Mesenchymal stem cell (in vitro differentiated cells and primary cell): Measurements from ENCODE around the gene PGPEP1.
A peak's percentile ranks its signal among the peaks of the same experiment; 100 is the strongest.

Experiments used
- DNase-seq: peaks from one replicate; pipeline ENCODE4 v3.0.0-alpha.2; 2013
- H2AFZ ChIP-seq: one replicate; pipeline ENCODE4 v1.6.1; 2013; ENCODE audit warnings: low read depth, mild to moderate bottlenecking, control low read depth, inconsistent platforms, low read length, moderate library complexity
- H2AK5ac ChIP-seq: 2 replicates; pipeline ENCODE4 v1.6.1; 2013; ENCODE audit warnings: low read length, moderate library complexity, mild to moderate bottlenecking, inconsistent platforms; ENCODE audit not compliant: severe bottlenecking
- H2BK120ac ChIP-seq: one replicate; pipeline ENCODE4 v1.6.1; 2013; ENCODE audit warnings: low read depth, mild to moderate bottlenecking, inconsistent platforms, low read length, moderate library complexity
- H2BK12ac ChIP-seq, 2 experiments: one replicate each; pipeline ENCODE4 v1.6.1; 2013; ENCODE audit warnings: inconsistent platforms in 2 of 2, low read length in 2 of 2, mild to moderate bottlenecking in 2 of 2, moderate library complexity in 2 of 2, control low read depth in 1 of 2
- H2BK15ac ChIP-seq: one replicate; pipeline ENCODE4 v1.6.1; 2013; ENCODE audit warnings: mild to moderate bottlenecking, low read depth, inconsistent platforms; ENCODE audit not compliant: poor library complexity, severe bottlenecking
- H2BK5ac ChIP-seq: 2 replicates; pipeline ENCODE4 v1.6.1; 2013; ENCODE audit warnings: low read depth, mild to moderate bottlenecking, low read length, control low read depth, inconsistent platforms; ENCODE audit not compliant: poor library complexity, severe bottlenecking
- H3K14ac ChIP-seq, 2 experiments: one replicate each; pipeline ENCODE4 v1.6.1; 2013; ENCODE audit warnings: inconsistent platforms in 2 of 2, low read length in 2 of 2, control low read depth in 1 of 2, mild to moderate bottlenecking in 1 of 2, moderate library complexity in 1 of 2
- H3K18ac ChIP-seq, 2 experiments: one replicate each; pipeline ENCODE4 v1.6.1; 2013; ENCODE audit warnings: inconsistent platforms in 2 of 2, low read length in 2 of 2, control low read depth in 1 of 2, low read depth in 1 of 2, mild to moderate bottlenecking in 1 of 2
- H3K23ac ChIP-seq, 2 experiments: one replicate each; pipeline ENCODE4 v1.6.1; 2013; ENCODE audit warnings: inconsistent platforms in 2 of 2, low read length in 2 of 2, mild to moderate bottlenecking in 2 of 2, moderate library complexity in 2 of 2, control low read depth in 1 of 2
- H3K27ac ChIP-seq: 2 replicates; pipeline ENCODE4 v1.5.1; 2013; ENCODE audit warnings: mild to moderate bottlenecking, moderate library complexity, low read length, control low read depth, inconsistent platforms; ENCODE audit not compliant: poor library complexity, severe bottlenecking
- H3K27me3 ChIP-seq, 2 experiments: 2 replicates each; pipeline versions ENCODE4 v1.6.1 to v1.7.0; 2013; ENCODE audit warnings: low read length in 2 of 2, mild to moderate bottlenecking in 2 of 2, moderate library complexity in 2 of 2, control low read depth in 1 of 2, inconsistent platforms in 1 of 2; ENCODE audit not compliant: control insufficient read depth in 1 of 2, insufficient read depth in 1 of 2
- H3K36me3 ChIP-seq, 2 experiments: 2 replicates each; pipeline versions ENCODE4 v1.6.1 to v1.7.0; 2013; ENCODE audit warnings: low read length in 2 of 2, control low read depth in 1 of 2, inconsistent platforms in 1 of 2, low read depth in 1 of 2, mild to moderate bottlenecking in 1 of 2; ENCODE audit not compliant: insufficient read depth in 2 of 2, control insufficient read depth in 1 of 2
- H3K4ac ChIP-seq, 2 experiments: one replicate each; pipeline ENCODE4 v1.6.1; 2013; ENCODE audit warnings: inconsistent platforms in 2 of 2, low read length in 2 of 2, mild to moderate bottlenecking in 2 of 2, moderate library complexity in 2 of 2, control low read depth in 1 of 2, low read depth in 1 of 2
- H3K4me1 ChIP-seq: 2 replicates; pipeline ENCODE4 v1.6.1; 2013; ENCODE audit warnings: low read depth, low read length, control low read depth; ENCODE audit not compliant: control insufficient read depth, insufficient read depth
- H3K4me2 ChIP-seq: 2 replicates; pipeline ENCODE4 v1.6.1; 2013; ENCODE audit warnings: low read length, mild to moderate bottlenecking, inconsistent platforms; ENCODE audit not compliant: poor library complexity, severe bottlenecking
- H3K4me3 ChIP-seq, 2 experiments: 2 replicates each; pipeline versions ENCODE4 v1.5.1 to v1.7.0; 2013; ENCODE audit warnings: low read length in 2 of 2, mild to moderate bottlenecking in 2 of 2, control low read depth in 1 of 2, low read depth in 1 of 2; ENCODE audit not compliant: insufficient read depth in 1 of 2
- H3K79me1 ChIP-seq: replicated peaks from 2 replicates; pipeline ENCODE4 v1.6.1; 2013; ENCODE audit warnings: mild to moderate bottlenecking, control low read depth, low read length, inconsistent platforms; ENCODE audit not compliant: poor library complexity, severe bottlenecking
- H3K9ac ChIP-seq: 2 replicates; pipeline ENCODE4 v1.7.0; 2013; ENCODE audit warnings: mild to moderate bottlenecking, low read length, moderate library complexity
- H3K9me3 ChIP-seq: 2 replicates; pipeline ENCODE4 v1.7.0; 2013; ENCODE audit warnings: mild to moderate bottlenecking, low read length; ENCODE audit not compliant: control insufficient read depth
- H4K8ac ChIP-seq: one replicate; pipeline ENCODE4 v1.6.1; 2013; ENCODE audit warnings: inconsistent platforms, mild to moderate bottlenecking, low read length, moderate library complexity
- H4K91ac ChIP-seq: one replicate; pipeline ENCODE4 v1.6.1; 2013; ENCODE audit warnings: mild to moderate bottlenecking, low read length, inconsistent platforms
- WGBS: methylation state at CpG from one replicate; pipeline ENCODE4 v1.1.7; 2013; ENCODE audit warnings: mixed read lengths; 5-methylcytosine and 5-hydroxymethylcytosine counted together

PGPEP1 gene

GRCh38 chr19:18389726-18390064 is 49.3 kb downstream of the PGPEP1 start:
- H2AFZ ChIP-seq = no peak overlapping the region
- H3K4ac ChIP-seq = no peak overlapping the region
- no peak overlapping the region for H3K18ac ChIP-seq
- H4K8ac ChIP-seq = no peak overlapping the region
- H3K4me3 ChIP-seq = no peak overlapping the region
- peak overlapping the region; percentile 46 for H2AK5ac ChIP-seq
- no peaks in the 10 kb centered on the region for H3K9me3 ChIP-seq
- peak overlapping the region; percentile 91 for H3K9ac ChIP-seq
- H3K4me1 ChIP-seq = peaks cover 21% of the 10 kb centered on the region
- H4K91ac ChIP-seq = no peak overlapping the region
- no peak overlapping the region for H2BK15ac ChIP-seq
- H3K79me1 ChIP-seq = no peaks in the 10 kb centered on the region
- no peak for DNase-seq
- H2BK12ac ChIP-seq = no peak overlapping the region
- no peaks in the 10 kb centered on the region for H3K27me3 ChIP-seq
- H2BK120ac ChIP-seq = no peak overlapping the region
- H3K36me3 ChIP-seq = peaks cover 16 to 40% of the 10 kb centered on the region in 2 experiments
- no peak overlapping the region for H3K14ac ChIP-seq
- H3K27ac ChIP-seq = peak overlapping the region; percentile 22
- no peak overlapping the region for H3K4me2 ChIP-seq
- H2BK5ac ChIP-seq = no peak overlapping the region
- H3K23ac ChIP-seq = no peak overlapping the region

DNA sequence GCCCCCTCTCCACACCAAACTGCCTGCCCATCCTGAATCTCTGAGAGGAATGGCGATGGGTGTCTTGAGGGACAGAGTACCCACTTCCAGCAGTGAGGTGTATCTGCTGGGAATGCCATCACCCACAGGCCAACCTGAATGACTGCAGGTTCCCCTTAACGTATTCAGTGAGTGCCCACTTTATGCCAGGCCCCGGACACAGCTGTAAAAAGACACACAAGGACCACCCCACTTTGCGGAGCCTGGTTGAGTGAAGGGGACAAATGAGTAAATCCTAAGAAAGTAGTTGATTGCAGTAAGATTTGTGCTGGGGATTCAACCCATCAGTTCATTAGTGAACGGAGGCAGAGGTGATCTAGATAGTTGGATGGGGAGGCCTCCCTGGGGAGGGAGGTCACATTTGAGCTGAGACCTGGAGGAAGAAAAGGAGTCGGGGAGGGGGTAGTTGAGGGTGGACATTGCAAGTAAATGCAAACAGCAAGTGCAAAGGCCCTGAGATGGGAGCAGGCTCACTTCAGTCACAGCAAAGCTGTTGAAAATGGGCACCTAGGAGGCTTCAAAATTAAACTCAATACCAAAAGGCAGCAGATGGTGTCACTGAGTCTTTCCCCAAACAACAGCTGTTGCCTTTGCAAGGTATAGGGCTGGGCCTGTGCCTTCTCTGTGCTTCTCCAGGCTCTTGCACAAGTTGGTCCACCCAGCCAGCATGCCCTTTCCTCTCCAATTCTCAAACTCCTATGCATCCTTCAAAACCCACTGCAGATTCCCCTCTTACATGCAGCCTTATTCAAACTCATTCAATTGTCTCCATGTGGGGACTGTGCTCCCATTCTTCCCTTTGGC is 49.9 kb downstream of the PGPEP1 start:
- Histone ChIP-seq H2BK5ac (no peak overlapping the region), H2BK120ac (no peak overlapping the region), H3K9ac (peak overlapping the region; percentile 91), H3K4me1 (peaks cover 20% of the 10 kb centered on the region), H3K4ac (no peak overlapping the region), H3K79me1 (no peaks in the 10 kb centered on the region), H3K23ac (no peak overlapping the region), H3K9me3 (no peaks in the 10 kb centered on the region), H3K27ac (peak overlapping the region; percentile 4), H3K4me2 (no peak overlapping the region), H2AFZ (no peak overlapping the region), H3K18ac (peak overlapping the region in 1 of 2 experiments; percentile 48), H3K4me3 (no peak overlapping the region), H3K27me3 (no peaks in the 10 kb centered on the region), H4K91ac (no peak overlapping the region), H2BK15ac (no peak overlapping the region), H2BK12ac (peak overlapping the region in 1 of 2 experiments; percentile 60), H4K8ac (no peak overlapping the region), H2AK5ac (no peak overlapping the region), H3K36me3 (peaks cover 16 to 36% of the 10 kb centered on the region in 2 experiments), H3K14ac (no peak overlapping the region)
- 80% methylated on average over 6 of the region's 6 CpGs for WGBS
- DNase-seq = peak; percentile 76

DNA sequence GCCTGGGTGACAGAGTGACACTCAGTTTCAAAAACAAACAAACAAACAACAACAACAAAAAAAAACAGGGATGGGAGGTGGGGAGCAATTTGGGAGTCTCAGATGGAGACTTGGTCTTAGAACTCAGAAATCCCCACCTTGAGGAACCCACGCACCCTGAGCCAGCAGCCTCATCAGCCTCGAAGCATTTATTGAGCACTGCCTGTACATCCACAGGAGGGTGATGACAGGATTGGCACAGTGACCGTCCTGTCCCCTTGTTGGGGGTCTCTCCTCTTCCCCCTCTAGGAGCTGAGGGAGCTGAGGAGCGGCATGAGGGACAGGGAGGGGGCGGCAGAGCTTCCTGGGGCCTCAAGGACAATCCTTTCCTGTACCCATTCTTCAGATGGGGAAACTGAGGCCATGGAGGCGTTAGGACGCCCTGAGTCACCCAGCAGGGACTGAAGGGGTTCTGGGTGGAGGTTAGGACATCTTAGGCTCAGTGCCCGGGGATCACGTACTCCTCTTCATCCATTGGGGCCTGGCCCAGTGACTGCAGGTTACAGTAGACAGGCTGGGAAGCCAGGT is 51.2 kb downstream of the PGPEP1 start:
- H3K23ac ChIP-seq = no peak overlapping the region
- H3K27ac ChIP-seq = no peak overlapping the region
- H3K4me3 ChIP-seq = no peak overlapping the region
- H3K14ac ChIP-seq = no peak overlapping the region
- peak overlapping the region in 1 of 2 experiments; percentile 29 for H3K4ac ChIP-seq
- H2BK5ac ChIP-seq = no peak overlapping the region
- H3K79me1 ChIP-seq = no peaks in the 10 kb centered on the region
- H2BK12ac ChIP-seq = peak overlapping the region in 1 of 2 experiments; percentile 59
- H4K8ac ChIP-seq = peak overlapping the region; percentile 35
- H3K36me3 ChIP-seq = peaks cover 16 to 29% of the 10 kb centered on the region in 2 experiments
- H3K18ac ChIP-seq = no peak overlapping the region
- no peak overlapping the region for H3K4me2 ChIP-seq
- no peak for DNase-seq
- peaks cover 0 to 4% of the 10 kb centered on the region in 2 experiments for H3K27me3 ChIP-seq
- no peak overlapping the region for H2AFZ ChIP-seq
- H2AK5ac ChIP-seq = peak overlapping the region; percentile 11
- no peak overlapping the region for H3K9ac ChIP-seq
- H3K4me1 ChIP-seq = peaks cover 16% of the 10 kb centered on the region
- no peaks in the 10 kb centered on the region for H3K9me3 ChIP-seq
- H2BK15ac ChIP-seq = no peak overlapping the region
- no peak overlapping the region for H2BK120ac ChIP-seq
- WGBS = 89% methylated on average over 9 of the region's 9 CpGs
- H4K91ac ChIP-seq = peak overlapping the region; percentile 19

GRCh38 chr19:18392417-18392816 is 52.0 kb downstream of the PGPEP1 start:
- no peak overlapping the region for H3K9ac ChIP-seq
- peaks cover 0 to 12% of the 10 kb centered on the region in 2 experiments for H3K27me3 ChIP-seq
- no peak overlapping the region for H3K4ac ChIP-seq
- no peak overlapping the region for H3K27ac ChIP-seq
- H2BK120ac ChIP-seq = no peak overlapping the region
- H3K18ac ChIP-seq = no peak overlapping the region
- no peaks in the 10 kb centered on the region for H3K79me1 ChIP-seq
- H2BK12ac ChIP-seq = no peak overlapping the region
- no peak overlapping the region for H3K4me2 ChIP-seq
- no peak overlapping the region for H3K4me3 ChIP-seq
- H3K23ac ChIP-seq = no peak overlapping the region
- H4K91ac ChIP-seq = no peak overlapping the region
- no peaks in the 10 kb centered on the region for H3K9me3 ChIP-seq
- DNase-seq = no peak
- H3K4me1 ChIP-seq = peaks cover 12% of the 10 kb centered on the region
- H4K8ac ChIP-seq = no peak overlapping the region
- H2AFZ ChIP-seq = no peak overlapping the region
- H2AK5ac ChIP-seq = no peak overlapping the region
- 87% methylated on average over 8 of the region's 11 CpGs for WGBS
- H2BK15ac ChIP-seq = no peak overlapping the region
- H3K36me3 ChIP-seq = peaks cover 16 to 22% of the 10 kb centered on the region in 2 experiments
- no peak overlapping the region for H3K14ac ChIP-seq
- no peak overlapping the region for H2BK5ac ChIP-seq
